HEK293T (cell line): ENCODE results near the gene ANKRD13B.

Source experiments
- ELF4 ChIP-seq: fragments of 450-650 bp; IDR thresholded peaks from 2 replicates; pipeline ENCODE4 v1.6.1; 2017; ENCODE audit warnings: antibody characterized with exemption
- HDGF ChIP-seq: fragments of 450-650 bp; IDR thresholded peaks from 2 replicates; pipeline ENCODE4 v1.6.1; 2017; ENCODE audit warnings: antibody characterized with exemption, borderline replicate concordance
- SP1 ChIP-seq: fragments of 450-650 bp; IDR thresholded peaks from 2 replicates; pipeline ENCODE4 v1.6.1; 2017

- TF ChIP-seq HDGF (no peak), SP1 (no peak), ELF4 (no peak)
Observed at GRCh38 chr17:29624586-29624985, 31.7 kb downstream of the ANKRD13B start.
